ENCODE results near the gene CFD.

DNA sequence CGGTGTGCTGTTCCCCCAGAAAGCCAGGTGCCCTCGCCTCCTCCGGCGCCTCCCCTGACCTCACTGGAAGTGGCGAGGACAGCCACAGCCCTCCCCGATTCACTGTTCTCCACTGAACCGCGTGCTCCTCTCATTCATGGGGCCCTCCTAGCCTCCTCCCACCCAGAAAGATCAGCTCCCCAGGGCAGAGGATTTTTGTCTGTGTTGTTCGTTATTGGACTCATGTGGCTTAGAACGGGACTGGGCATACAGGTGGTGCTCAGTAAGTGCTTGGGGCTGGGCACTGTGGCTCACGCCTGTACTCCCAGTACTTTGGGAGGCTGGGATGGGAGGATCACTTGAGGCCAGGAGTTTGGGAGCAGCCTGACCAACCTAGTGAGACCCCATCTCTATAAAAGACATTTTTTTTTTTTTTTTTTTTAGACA is 14.9 kb upstream of the CFD start:
- TF ChIP-seq, protein P1, sequence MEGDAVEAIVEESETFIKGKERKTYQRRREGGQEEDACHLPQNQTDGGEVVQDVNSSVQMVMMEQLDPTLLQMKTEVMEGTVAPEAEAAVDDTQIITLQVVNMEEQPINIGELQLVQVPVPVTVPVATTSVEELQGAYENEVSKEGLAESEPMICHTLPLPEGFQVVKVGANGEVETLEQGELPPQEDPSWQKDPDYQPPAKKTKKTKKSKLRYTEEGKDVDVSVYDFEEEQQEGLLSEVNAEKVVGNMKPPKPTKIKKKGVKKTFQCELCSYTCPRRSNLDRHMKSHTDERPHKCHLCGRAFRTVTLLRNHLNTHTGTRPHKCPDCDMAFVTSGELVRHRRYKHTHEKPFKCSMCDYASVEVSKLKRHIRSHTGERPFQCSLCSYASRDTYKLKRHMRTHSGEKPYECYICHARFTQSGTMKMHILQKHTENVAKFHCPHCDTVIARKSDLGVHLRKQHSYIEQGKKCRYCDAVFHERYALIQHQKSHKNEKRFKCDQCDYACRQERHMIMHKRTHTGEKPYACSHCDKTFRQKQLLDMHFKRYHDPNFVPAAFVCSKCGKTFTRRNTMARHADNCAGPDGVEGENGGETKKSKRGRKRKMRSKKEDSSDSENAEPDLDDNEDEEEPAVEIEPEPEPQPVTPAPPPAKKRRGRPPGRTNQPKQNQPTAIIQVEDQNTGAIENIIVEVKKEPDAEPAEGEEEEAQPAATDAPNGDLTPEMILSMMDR (conservative IDR thresholded peaks at IDR 0.05): no peak
- TF ChIP-seq EZH2 (IDR thresholded peaks at IDR 0.05; ENCODE audit: low read depth): peak; percentile 55; the same call in 1 of the 2 replicates
